DMS 273 (cell line): ENCODE measurements around the gene IRX6.

Experiments used
- DNase-seq: peaks from one replicate; lab custom pipeline; 2025; ENCODE audit not compliant: unreplicated experiment; lab: John Stamatoyannopoulos, UW

IRX6 gene

DNA sequence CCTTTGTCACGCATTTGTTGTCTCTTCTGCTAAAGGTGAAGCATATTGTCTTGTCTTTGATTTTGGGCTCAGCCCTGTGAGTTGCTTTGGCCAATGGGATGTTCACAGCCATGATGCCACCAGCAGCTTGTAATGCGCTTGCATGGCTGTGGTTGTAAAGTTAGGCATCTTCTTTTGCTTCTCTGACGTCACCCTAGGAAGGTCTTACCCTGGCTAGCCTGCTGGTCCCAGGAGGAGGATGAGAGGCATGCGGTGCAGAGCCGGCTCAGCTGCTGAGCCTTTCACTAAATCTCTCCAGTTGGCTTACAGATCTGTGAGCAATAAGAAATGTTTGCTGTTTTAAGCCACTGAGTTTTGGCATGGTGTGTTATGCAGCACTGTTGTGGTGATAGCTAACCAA lies 40.8 kb downstream of the IRX6 start:
- DNase-seq, result no peak

DNA sequence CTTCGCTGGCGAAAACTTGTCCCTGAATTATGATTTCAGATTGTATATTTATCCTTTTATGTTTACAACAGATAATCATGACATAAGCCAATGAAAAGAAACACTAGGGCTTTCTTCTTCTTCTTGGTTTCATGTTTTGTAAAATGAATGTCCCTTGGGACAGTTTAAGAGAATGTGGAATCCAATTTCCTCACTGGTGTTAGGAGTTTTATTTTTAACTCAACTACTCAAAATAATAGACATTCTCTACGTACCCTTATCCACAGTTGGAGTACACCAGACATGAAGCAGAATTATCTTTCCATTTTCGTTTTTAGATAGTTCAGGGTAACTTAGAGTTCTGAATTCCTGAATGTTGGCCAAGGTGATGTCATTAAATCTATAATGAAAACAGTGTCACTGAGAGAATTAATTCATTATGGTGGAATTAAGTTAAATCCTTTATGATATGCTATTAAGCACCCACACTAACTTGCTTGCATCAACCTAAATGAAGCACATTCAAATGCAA lies 43.4 kb downstream of the IRX6 start:
- DNase-seq, result no peak

DNA sequence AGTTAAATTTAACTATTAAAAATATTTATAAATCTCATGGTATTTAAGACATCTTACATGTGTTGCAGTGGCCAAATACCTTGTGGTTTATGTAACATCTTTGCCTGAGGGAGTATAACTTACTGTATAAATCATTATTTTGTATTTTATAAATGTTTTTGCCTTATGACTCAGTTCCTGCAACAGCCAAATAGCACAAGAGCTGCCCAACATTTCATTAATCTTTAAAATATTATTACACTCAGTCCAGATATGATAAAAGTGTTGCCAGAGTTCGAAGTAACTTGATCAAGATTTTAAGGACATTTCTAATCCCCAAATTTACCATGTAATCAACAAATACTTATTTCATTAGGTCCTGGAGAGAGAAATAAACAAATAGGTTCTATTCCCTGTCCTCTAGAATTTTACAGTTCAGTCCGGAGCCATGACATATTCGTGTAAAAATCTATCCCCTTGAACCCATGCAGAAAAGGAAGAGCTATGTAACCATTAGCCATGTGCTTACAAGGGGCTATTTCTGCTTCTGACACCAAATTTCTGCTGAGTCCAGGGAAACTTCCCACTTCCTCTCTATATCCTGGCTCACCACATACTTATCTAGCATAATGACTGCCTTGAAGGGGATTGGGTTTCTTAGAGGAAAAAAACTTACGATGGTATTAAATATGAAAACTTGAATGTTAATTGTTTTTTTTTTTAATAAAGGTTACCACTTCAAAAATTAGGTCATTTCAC lies 44.0 kb downstream of the IRX6 start:
- DNase-seq, result no peak

- DNase-seq, result no peak
Measured at GRCh38 chr16:55369151-55369550, 45.1 kb downstream of the IRX6 start.

DNA sequence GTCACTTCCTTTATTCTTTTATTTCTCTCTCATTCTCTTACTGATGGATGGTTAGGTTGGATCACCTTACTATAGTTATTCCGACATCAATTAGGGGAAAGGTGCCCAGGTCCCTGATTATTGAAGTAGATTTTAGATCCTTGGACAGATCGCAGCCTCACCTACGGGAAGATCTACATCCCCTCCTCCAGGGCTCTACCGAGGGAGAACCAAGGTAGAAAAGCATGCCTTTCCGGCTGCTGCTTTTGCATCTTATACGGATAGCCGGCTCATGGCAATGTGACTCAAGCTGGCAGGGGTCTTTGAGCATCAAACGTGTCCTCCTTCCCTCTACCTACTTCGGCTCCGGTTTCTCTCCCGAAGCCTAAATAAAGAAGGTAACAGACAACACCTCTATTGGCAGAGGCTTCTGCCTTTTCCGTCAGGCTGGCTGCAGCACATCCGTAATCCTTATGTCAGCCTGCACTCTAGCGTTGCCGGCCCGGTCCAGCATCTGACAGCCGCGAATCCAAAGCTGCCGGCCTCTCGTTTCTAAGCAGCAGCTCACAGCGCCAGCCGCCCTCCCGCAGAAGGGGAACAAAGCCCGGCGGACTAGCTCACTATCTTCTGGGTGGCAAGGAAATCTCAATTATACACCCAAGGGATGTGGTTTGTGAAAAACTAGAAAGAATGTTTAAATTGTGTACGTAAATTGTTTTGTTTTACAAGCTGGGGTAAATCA lies 46.9 kb downstream of the IRX6 start:
- DNase-seq, result peak; percentile 80

DNA sequence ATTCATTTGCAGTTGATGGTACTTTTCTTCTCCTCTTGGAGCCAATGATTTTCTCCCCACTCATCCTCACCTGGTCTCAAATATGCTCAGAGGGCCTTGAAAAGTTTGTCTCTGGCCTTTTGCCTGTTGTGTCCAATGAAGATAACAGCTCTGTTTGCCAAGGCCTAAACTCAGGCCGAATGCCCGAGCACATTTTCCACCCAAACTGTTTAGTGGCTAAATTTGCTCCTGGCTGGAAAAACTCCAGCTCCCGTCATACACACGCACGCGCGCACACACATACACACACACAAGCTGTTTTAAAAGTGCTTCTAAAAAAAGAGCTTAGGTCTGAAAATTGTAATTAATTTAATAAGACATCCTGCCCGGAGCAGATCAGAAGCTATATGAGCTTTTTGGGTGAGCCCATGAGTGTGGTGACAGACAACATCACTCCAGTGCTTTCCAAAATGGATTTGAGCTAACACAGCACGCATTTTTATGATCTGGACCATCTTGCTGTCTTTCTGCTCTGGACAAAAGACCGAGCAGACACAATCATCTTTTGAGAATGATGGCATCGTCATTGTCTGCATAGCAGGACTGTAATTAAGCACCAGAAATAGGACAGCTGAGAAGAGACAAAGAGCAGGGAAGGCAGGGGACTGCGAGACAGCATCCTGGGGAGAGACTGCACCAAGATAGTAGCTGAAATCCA lies 48.9 kb downstream of the IRX6 start:
- DNase-seq, result no peak

GRCh38 chr16:55373489-55373832 lies 49.5 kb downstream of the IRX6 start:
- DNase-seq, result no peak

DNA sequence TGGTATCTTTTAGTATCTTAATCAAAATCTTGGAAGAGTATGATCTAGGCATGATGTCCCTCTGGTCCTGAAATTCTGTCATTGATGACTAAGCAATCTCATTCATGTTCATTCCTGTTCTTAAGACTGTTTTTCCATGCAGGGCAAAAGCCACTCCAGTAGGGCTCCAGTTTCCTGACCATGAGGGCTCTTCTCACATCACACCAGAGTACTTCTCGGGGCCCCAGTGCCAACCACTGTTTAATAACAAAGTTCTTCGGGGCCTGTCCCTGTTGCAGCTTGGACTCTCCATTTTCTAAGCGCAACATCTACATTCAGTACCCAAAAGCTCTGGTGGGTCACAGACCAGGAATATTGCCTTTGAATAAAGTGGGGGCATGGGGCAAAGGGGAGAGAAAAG lies 52.0 kb downstream of the IRX6 start:
- no peak for DNase-seq

- DNase-seq, result no peak
Measured at GRCh38 chr16:55376567-55377167, 52.7 kb downstream of the IRX6 start.

DNA sequence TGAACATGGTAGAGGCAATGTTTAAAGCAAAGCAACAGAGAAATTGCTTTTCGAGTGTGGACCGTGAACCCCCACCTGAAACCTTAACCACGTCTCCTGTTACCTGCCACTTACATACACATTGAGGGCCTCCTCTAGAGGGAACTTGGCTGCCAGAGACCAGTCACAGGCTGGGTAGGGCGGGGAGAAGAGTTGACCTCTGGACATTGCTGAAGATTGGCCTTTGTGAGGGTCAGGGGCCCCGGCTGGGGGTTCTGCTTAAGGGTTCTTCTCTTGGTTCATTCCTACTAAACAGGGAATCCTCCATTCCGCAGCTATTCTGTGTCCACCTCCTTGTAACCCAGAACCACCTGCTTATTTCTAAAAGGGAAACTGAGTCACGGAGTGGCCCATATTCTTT lies 53.8 kb downstream of the IRX6 start:
- no peak for DNase-seq

DNA sequence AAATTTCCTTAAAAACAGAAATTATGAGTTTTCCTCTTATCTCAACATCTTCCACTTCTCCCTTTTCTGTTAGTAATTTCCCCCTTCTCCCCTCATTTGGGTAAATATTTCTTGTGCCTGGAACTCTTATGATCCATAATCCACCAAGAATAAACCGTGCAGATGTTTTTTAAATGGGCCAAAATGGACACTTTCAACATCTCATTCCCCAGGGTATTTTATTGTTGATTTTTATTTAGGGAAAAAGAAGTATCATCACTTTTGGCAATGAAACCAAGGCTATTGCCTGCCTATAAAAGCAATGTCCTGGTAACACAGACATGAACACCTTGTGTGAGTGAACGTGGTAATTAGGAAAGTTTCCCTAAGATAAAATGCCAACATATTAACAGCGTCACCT lies 54.6 kb downstream of the IRX6 start:
- DNase-seq, result no peak

DNA sequence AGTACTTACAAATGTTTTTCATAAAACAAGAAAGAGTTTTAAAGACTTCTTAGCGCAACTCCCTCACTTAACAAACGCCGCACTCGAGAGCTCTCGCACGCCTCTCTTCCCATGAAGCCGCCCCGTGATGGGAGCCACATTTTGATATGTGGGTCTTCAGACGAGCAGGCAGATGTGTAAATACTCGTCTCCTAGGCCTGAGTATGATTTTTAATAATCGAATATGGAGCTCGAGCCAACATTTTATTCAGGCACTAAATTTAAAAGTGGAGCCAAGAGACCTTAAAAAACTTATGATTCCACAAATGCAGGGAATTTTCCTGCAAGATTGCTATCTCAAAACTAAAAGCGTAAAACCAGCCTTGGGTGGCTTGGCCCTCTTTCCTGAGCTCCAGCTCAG lies 55.4 kb downstream of the IRX6 start:
- no peak for DNase-seq

GRCh38 chr16:55379876-55380390 lies 55.9 kb downstream of the IRX6 start:
- DNase-seq, result no peak
